Muscle layer of colon (tissue), 2 donors: Measurements from ENCODE around the gene OSGEP.

Experiments used
- H3K27ac ChIP-seq: one replicate; pipeline ENCODE4 v1.7.0; 2013; ENCODE audit warnings: low read depth, mild to moderate bottlenecking, low read length, moderate library complexity
- H3K27me3 ChIP-seq, 2 donors: one replicate each; pipeline ENCODE4 v1.7.0; 2013; ENCODE audit warnings: low read length in 2 of 2, mild to moderate bottlenecking in 2 of 2; ENCODE audit not compliant: insufficient read depth in 2 of 2, control insufficient read depth in 1 of 2
- H3K36me3 ChIP-seq: one replicate; pipeline ENCODE4 v1.7.0; 2013; ENCODE audit warnings: mild to moderate bottlenecking, low read length; ENCODE audit not compliant: insufficient read depth
- H3K4me1 ChIP-seq: one replicate; pipeline ENCODE4 v1.7.0; 2013; ENCODE audit warnings: mild to moderate bottlenecking, low read length; ENCODE audit not compliant: insufficient read depth
- H3K4me3 ChIP-seq, 2 donors: one replicate each; pipeline ENCODE4 v1.7.0; 2013; ENCODE audit warnings: low read length in 2 of 2, low read depth in 1 of 2, mild to moderate bottlenecking in 1 of 2, moderate library complexity in 1 of 2
- H3K9ac ChIP-seq: one replicate; pipeline ENCODE4 v1.7.0; 2013; ENCODE audit warnings: low read length
- H3K9me3 ChIP-seq: one replicate; pipeline ENCODE4 v1.7.0; 2013; ENCODE audit warnings: mild to moderate bottlenecking, low read length
- donor health status: abdominal sarcoma.
- donor health status: Adenocarcinoma of cecum.

The OSGEP gene

GRCh38 chr14:20424851-20425250, 29.8 kb downstream of the OSGEP start:
- H3K9me3 ChIP-seq: no peaks in the 10 kb centered on the region
- no peaks in the 10 kb centered on the region for H3K36me3 ChIP-seq
- no peaks in the 10 kb centered on the region for H3K4me1 ChIP-seq
- no peak overlapping the region for H3K9ac ChIP-seq
- no peaks in the 10 kb centered on the region for H3K27me3 ChIP-seq
- H3K27ac ChIP-seq: no peak overlapping the region
- H3K4me3 ChIP-seq: no peak overlapping the region

- no peak overlapping the region for H3K9ac ChIP-seq
- H3K9me3 ChIP-seq: no peaks in the 10 kb centered on the region
- H3K27ac ChIP-seq: no peak overlapping the region
- H3K4me1 ChIP-seq: no peaks in the 10 kb centered on the region
- H3K27me3 ChIP-seq: no peaks in the 10 kb centered on the region
- H3K4me3 ChIP-seq: no peak overlapping the region
- no peaks in the 10 kb centered on the region for H3K36me3 ChIP-seq
These were observed 31.7 kb downstream of the OSGEP start for GRCh38 chr14:20422886-20423285.

- Histone ChIP-seq H3K4me3 (no peak overlapping the region), H3K4me1 (no peaks in the 10 kb centered on the region), H3K9me3 (no peaks in the 10 kb centered on the region), H3K27me3 (no peaks in the 10 kb centered on the region), H3K36me3 (no peaks in the 10 kb centered on the region), H3K27ac (no peak overlapping the region), H3K9ac (no peak overlapping the region)
These were observed 33.3 kb downstream of the OSGEP start for GRCh38 chr14:20421267-20421666.

GRCh38 chr14:20419419-20419818, 35.2 kb downstream of the OSGEP start:
- Histone ChIP-seq H3K4me3 (no peak overlapping the region), H3K9me3 (no peaks in the 10 kb centered on the region), H3K4me1 (no peaks in the 10 kb centered on the region), H3K36me3 (no peaks in the 10 kb centered on the region), H3K27me3 (no peaks in the 10 kb centered on the region), H3K9ac (no peak overlapping the region), H3K27ac (no peak overlapping the region)

- no peaks in the 10 kb centered on the region for H3K4me1 ChIP-seq
- no peak overlapping the region for H3K9ac ChIP-seq
- H3K27ac ChIP-seq: no peak overlapping the region
- H3K36me3 ChIP-seq: no peaks in the 10 kb centered on the region
- H3K4me3 ChIP-seq: no peak overlapping the region
- no peaks in the 10 kb centered on the region for H3K9me3 ChIP-seq
- H3K27me3 ChIP-seq: no peaks in the 10 kb centered on the region
These were observed 36.1 kb downstream of the OSGEP start for GRCh38 chr14:20418501-20418909.

- Histone ChIP-seq H3K9me3 (no peaks in the 10 kb centered on the region), H3K4me1 (no peaks in the 10 kb centered on the region), H3K36me3 (no peaks in the 10 kb centered on the region), H3K9ac (no peak overlapping the region), H3K27me3 (no peaks in the 10 kb centered on the region), H3K27ac (no peak overlapping the region), H3K4me3 (no peak overlapping the region)
These were observed 37.1 kb downstream of the OSGEP start for GRCh38 chr14:20417250-20418186.

GRCh38 chr14:20416223-20416622, 38.4 kb downstream of the OSGEP start:
- Histone ChIP-seq H3K9ac (no peak overlapping the region), H3K4me1 (peaks cover 11% of the 10 kb centered on the region), H3K27me3 (no peaks in the 10 kb centered on the region), H3K4me3 (no peak overlapping the region), H3K36me3 (no peaks in the 10 kb centered on the region), H3K9me3 (no peaks in the 10 kb centered on the region), H3K27ac (no peak overlapping the region)

GRCh38 chr14:20415782-20416206, 38.8 kb downstream of the OSGEP start:
- no peak overlapping the region for H3K9ac ChIP-seq
- peaks cover 13% of the 10 kb centered on the region for H3K4me1 ChIP-seq
- no peaks in the 10 kb centered on the region for H3K36me3 ChIP-seq
- H3K27ac ChIP-seq: no peak overlapping the region
- H3K9me3 ChIP-seq: no peaks in the 10 kb centered on the region
- H3K27me3 ChIP-seq: no peaks in the 10 kb centered on the region
- H3K4me3 ChIP-seq: no peak overlapping the region

GRCh38 chr14:20413744-20414082, 40.9 kb downstream of the OSGEP start:
- Histone ChIP-seq H3K27ac (peak overlapping the region; percentile 90), H3K36me3 (no peaks in the 10 kb centered on the region), H3K9ac (peak overlapping the region; percentile 65), H3K4me1 (peaks cover 13% of the 10 kb centered on the region), H3K27me3 (no peaks in the 10 kb centered on the region), H3K4me3 (peak overlapping the region; percentile 69 to 80), H3K9me3 (no peaks in the 10 kb centered on the region)

- no peaks in the 10 kb centered on the region for H3K9me3 ChIP-seq
- peaks cover 4% of the 10 kb centered on the region for H3K36me3 ChIP-seq
- H3K27ac ChIP-seq: peak within 1 kb of the TSS; percentile 90
- H3K4me1 ChIP-seq: peaks cover 13% of the 10 kb centered on the region
- H3K9ac ChIP-seq: peak within 1 kb of the TSS; percentile 65
- H3K27me3 ChIP-seq: no peaks in the 10 kb centered on the region
- peak within 1 kb of the TSS; percentile 69 to 80 for H3K4me3 ChIP-seq
These were observed 41.5 kb downstream of the OSGEP start, which contains the start of gene TEP1 for GRCh38 chr14:20412876-20413743. Gene TEP1 (minus strand): TSS chr14:20413501. CDS start chr14:20408439, 5,062 bp downstream.

- Histone ChIP-seq H3K9me3 (no peaks in the 10 kb centered on the region), H3K4me3 (peak overlapping the region; percentile 69 to 80), H3K9ac (peak overlapping the region; percentile 65), H3K27me3 (no peaks in the 10 kb centered on the region), H3K27ac (peak overlapping the region; percentile 90), H3K36me3 (peaks cover 11% of the 10 kb centered on the region), H3K4me1 (peaks cover 13% of the 10 kb centered on the region)
These were observed 42.2 kb downstream of the OSGEP start for GRCh38 chr14:20412411-20412810.
